Suppressor macrophage (primary cell): ENCODE data around the gene YRDC.

Experiments
- DNase-seq, 4 experiments: peaks; one replicate each; pipeline ENCODE4 v3.0.0-alpha.2; 2020 to 2022

YRDC gene

DNA sequence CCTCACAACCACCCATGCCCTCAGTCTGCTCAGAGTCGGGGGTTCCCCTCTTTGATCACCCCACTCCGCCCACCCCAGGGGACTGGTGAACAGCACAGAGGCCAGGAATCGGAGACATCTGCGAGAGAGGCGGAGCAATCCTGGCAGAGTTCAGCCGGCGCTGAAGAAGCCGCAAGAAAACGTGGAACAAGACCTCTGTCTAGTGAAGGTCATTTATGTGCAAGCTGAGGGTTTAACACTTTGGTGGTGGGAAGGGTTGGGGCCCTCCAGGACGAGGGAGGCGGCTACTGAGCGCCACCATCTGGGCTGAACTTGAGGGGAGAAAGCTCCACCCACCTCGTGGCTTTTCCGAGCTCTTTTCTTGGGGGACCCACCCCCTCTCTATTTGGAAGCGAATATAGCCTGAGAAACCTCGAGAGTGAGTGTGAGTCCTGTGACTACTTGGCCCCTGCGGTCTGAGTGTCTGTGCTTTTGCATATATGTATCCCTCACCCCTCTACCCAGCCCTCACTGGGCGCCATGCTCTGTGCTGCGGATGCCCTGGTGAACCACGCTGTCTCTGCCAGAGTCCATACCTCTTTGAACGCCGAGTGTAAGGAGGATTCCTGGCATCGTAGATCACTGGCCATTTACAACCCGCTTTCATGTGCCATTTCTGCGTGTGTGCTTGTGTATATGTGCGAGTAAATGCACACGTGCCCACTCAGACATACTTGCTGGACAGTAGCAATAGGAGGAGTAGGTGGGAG, 41.9 kb downstream of the YRDC start:
- DNase-seq, result no peak

DNA sequence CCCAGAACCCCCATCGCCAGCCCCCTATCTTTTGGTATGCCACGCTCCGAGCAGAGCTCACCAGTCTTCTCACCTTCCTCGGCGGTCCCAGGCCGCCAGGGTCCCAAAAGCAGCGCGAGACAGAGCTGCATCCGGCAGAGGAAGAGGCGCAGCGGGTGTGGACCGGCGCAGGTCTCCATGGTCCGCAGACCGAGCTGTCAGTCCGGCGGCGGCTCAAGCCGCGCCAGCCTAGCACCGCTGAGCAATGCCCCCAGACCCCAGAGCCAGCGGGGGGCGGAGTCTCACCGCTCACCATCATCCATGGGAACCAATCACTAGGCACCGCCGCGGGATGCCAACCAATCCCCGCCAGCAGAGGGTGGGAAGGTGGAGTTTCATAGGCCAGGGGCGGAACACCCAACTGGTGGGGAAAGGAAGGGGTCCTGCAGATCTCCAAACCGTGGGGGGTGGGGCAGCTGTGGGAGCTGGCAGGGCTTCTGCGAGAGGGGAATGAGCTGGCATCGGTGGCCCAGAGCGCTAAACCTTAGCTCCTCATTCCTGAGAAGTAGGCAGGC, 43.0 kb downstream of the YRDC start, which contains the start of gene EPHA10:
Gene EPHA10, minus strand, starts transcription at position 233 of the 554 bp plus-strand sequence. Its CDS starts 54 bp downstream, at position 179.
- no peak for DNase-seq

DNA sequence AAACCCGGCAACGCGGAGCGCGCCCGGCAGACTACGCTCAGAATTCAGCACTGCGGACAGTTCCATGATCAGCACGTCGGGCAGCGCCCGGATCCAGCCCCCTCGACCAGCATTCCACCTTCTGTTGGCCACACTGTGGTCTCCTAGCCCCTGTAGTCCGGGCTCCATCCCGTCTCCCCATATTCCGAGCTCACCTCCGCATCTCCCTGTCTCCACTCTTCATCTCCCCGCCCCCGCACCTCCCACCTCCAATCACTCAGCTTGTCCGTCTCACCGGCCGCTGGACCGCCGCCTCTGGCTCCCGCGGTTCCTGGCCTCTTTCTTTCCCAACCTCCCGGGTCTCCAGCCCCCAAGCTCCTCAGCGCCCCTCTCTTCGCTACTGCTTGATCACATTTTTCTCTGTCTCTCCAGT, 43.6 kb downstream of the YRDC start:
- DNase-seq, result peak; percentile 44 to 66 (median 52)

GRCh38 chr1:37763791-37764413, 44.1 kb downstream of the YRDC start:
- no peak for DNase-seq

DNA sequence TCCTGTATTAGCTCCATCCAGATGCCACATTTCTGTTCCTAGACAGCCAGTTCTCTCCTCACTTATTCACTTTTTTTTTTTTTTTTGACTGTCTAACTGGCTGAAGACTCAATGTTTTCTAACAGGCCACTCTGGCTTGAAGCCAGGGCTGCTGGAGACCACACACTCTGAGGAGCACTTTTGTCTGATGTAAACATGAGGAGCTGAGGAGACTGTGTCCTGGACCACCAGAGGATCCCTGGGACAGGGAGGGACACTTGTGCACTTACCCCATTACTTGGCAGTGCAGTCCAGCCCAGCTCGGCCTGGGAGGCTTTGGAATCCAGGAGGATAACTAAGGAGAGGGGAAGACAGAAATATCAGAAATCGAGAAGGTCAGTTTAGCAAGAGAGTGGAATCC, 45.5 kb downstream of the YRDC start:
- no peak for DNase-seq

- no peak for DNase-seq
These were observed 46.5 kb downstream of the YRDC start for GRCh38 chr1:37761416-37762095.

DNA sequence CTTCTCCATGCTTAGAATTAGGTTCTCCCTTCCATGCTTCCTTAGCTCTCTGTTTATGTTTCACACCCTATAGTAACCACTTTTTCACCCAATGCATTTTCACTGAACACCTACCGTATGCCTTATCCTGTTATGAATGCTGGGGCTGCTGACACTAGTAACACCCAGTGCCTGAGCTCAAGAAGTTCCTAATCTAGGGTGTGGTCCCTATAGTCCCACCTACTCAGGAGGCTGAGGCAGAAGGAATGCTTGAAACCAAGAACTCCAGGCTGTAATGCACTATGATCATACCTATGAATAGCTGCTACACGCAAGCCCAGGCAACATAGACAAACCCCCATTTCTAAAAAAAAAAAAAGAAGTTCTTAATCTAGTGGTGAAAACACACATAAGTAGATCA, 48.6 kb downstream of the YRDC start:
- no peak for DNase-seq

GRCh38 chr1:37755951-37756560, 52.0 kb downstream of the YRDC start:
- DNase-seq, result peak; percentile 19 to 48 (median 42)

DNA sequence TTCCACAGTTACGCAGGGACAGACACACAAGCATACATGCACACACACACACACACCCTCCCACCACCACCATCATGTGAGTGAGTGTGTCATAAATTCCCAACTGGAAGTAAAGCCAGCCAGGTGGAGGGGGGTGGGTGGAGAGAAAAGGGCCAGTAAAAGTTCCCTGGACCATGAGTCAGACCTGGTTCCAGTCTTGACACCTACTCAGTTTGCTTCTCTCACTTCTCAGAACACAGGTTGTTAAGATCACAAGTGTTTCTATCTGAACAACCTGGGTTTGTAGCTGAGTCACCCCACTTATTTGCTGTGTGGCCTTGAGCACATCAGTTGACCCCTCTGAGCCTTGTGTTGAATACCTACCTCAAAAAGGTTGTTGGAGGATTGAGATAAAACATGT, 52.7 kb downstream of the YRDC start:
- DNase-seq, result peak in 2 of 4 experiments; percentile 9 to 28

GRCh38 chr1:37753473-37754321, 54.3 kb downstream of the YRDC start:
- DNase-seq, result no peak
